BLaER1 treated with 17β-estradiol and CSF1 and Interleukin-3, amounts not matched to agents 10 nM and 100 nM (cell line): ENCODE measurements around the gene NEK1.
A peak's percentile ranks its signal among the peaks of the same experiment; 100 is the strongest.
"Not testable (repeated sequence)": the region's sequence is repeated elsewhere in the genome, so short reads cannot be mapped to it uniquely, and the experiment has no call there.

Experiments
- H3K27ac ChIP-seq, 11 experiments: shearing (Covaris generic); formaldehyde crosslinking; 2 replicates each; pipeline ENCODE4 v1.8.1; 2022
- H3K27me3 ChIP-seq, 11 experiments: shearing (Covaris generic); formaldehyde crosslinking; 2 replicates each; pipeline ENCODE4 v1.8.1; 2022
- H3K36me3 ChIP-seq, 11 experiments: shearing (Covaris generic); formaldehyde crosslinking; 2 replicates each; pipeline ENCODE4 v1.8.1; 2022
- H3K4me1 ChIP-seq, 10 experiments: shearing (Covaris generic); formaldehyde crosslinking; 2 replicates each; pipeline ENCODE4 v1.8.1; 2022
- H3K4me2 ChIP-seq, 11 experiments: shearing (Covaris generic); formaldehyde crosslinking; 2 replicates each; pipeline ENCODE4 v1.8.1; 2022
- H3K4me3 ChIP-seq, 10 experiments: shearing (Covaris generic); formaldehyde crosslinking; 2 replicates each; pipeline ENCODE4 v1.8.1; 2022
- H3K9ac ChIP-seq, 11 experiments: shearing (Covaris generic); formaldehyde crosslinking; 2 replicates each; pipeline ENCODE4 v1.8.1; 2022
- H3K9me3 ChIP-seq, 11 experiments: shearing (Covaris generic); formaldehyde crosslinking; replicated peaks in 1 of 11; 2 replicates each; pipeline ENCODE4 v1.8.1; 2022
- H4K20me1 ChIP-seq, 11 experiments: shearing (Covaris generic); formaldehyde crosslinking; 2 replicates each; pipeline ENCODE4 v1.8.1; 2022
- Cebpa-rat ChIP-seq, 11 experiments: shearing (Covaris generic); IDR thresholded peaks; 2 replicates each; pipeline ENCODE4 v1.8.1; 2022

Gene NEK1

GRCh38 chr4:169567916-169568315 is 44.5 kb downstream of the NEK1 start:
- H3K4me1 ChIP-seq = peaks cover 0 to 13% (median 6%) of the 10 kb centered on the region in 10 experiments; a peak in 11 of 20 replicates
- H3K9me3 ChIP-seq = peaks cover 0 to 7% (median 4%) of the 10 kb centered on the region in 11 experiments; a peak in 10 of 22 replicates
- no peak overlapping the region for H3K9ac ChIP-seq
- no peak overlapping the region for H3K4me2 ChIP-seq
- H3K4me3 ChIP-seq = no peak overlapping the region
- no peaks in the 10 kb centered on the region for H3K27me3 ChIP-seq
- no peak overlapping the region for H3K27ac ChIP-seq
- peaks cover 0 to 16% (median 0%) of the 10 kb centered on the region in 11 experiments; a peak in 10 of 22 replicates for H3K36me3 ChIP-seq
- TF ChIP-seq Cebpa-rat (IDR thresholded peaks at IDR 0.05) = no peak
- H4K20me1 ChIP-seq = no peaks in the 10 kb centered on the region

DNA sequence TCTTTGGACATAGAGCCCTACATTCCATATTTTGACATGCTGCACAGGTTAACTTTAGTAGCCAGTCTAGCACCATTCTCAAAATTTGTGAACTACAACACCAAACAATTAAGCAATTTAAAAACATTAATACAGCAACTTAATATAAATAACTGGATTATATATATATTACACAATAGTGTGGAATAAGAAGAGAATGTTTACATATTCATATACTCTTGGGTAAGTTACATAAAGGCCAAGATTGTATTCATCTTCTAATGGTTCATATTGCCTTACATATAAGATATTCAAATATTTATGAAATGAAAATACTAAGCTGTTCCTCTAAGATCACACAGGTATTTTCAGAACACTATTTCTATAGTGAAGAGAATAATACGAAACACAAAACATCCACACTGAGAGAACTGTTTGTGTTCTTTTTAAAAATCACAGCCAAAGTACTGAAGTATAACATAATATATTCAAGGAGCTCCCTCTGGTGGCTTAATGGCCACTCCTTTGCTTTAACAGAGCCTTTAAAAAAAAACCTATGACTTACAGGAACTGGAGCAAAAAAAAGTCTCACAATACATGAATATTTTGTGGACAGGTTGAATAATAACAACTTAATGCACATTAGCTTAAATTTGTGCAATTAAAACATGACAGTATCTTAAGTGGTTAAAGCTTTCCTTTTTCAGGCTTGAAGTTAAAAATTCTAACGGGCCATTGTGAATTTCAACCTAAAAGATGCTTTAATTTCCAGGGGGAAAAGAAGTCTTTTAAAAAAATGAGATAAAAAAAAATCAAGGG is 46.2 kb downstream of the NEK1 start:
- no peaks in the 10 kb centered on the region for H4K20me1 ChIP-seq
- no peak overlapping the region for H3K9ac ChIP-seq
- no peak overlapping the region for H3K4me3 ChIP-seq
- peaks cover 0 to 7% (median 3%) of the 10 kb centered on the region in 11 experiments; a peak in 9 of 22 replicates for H3K9me3 ChIP-seq
- peaks cover 0 to 10% (median 6%) of the 10 kb centered on the region in 10 experiments; a peak in 11 of 20 replicates for H3K4me1 ChIP-seq
- H3K27me3 ChIP-seq = no peaks in the 10 kb centered on the region
- H3K36me3 ChIP-seq = peaks cover 0 to 2% (median 0%) of the 10 kb centered on the region in 11 experiments; a peak in 5 of 22 replicates
- no peak overlapping the region for H3K27ac ChIP-seq
- no peak for TF ChIP-seq Cebpa-rat (IDR thresholded peaks at IDR 0.05)
- H3K4me2 ChIP-seq = peak overlapping the region in 6 of 11 experiments; percentile 25 to 55 (median 36); a peak in 7 of 22 replicates

- no peak for TF ChIP-seq Cebpa-rat (IDR thresholded peaks at IDR 0.05)
- Histone ChIP-seq H3K9me3 (peaks cover 0 to 6% (median 3%) of the 10 kb centered on the region in 11 experiments; a peak in 9 of 22 replicates), H3K4me1 (peaks cover 0 to 10% (median 6%) of the 10 kb centered on the region in 10 experiments; a peak in 11 of 20 replicates), H3K4me2 (peak overlapping the region in 6 of 11 experiments; percentile 25 to 55 (median 36); a peak in 9 of 22 replicates), H3K36me3 (no peaks in the 10 kb centered on the region; a peak in 1 of 22 replicates), H3K4me3 (no peak overlapping the region), H3K9ac (no peak overlapping the region), H3K27me3 (no peaks in the 10 kb centered on the region), H4K20me1 (no peaks in the 10 kb centered on the region), H3K27ac (no peak overlapping the region)
Observed at GRCh38 chr4:169565606-169566005, 46.8 kb downstream of the NEK1 start.

GRCh38 chr4:169557061-169557636 is 55.2 kb downstream of the NEK1 start:
- Histone ChIP-seq H3K4me2 (no peak overlapping the region), H3K4me1 (no peaks in the 10 kb centered on the region), H3K4me3 (no peak overlapping the region), H3K27me3 (no peaks in the 10 kb centered on the region), H3K36me3 (peaks cover 4 to 30% (median 18%) of the 10 kb centered on the region in 11 experiments; a peak in 14 of 22 replicates), H3K27ac (no peak overlapping the region), H4K20me1 (no peaks in the 10 kb centered on the region), H3K9me3 (peaks cover 0 to 15% (median 6%) of the 10 kb centered on the region in 11 experiments; a peak in 5 of 22 replicates), H3K9ac (no peak overlapping the region)
- no peak for TF ChIP-seq Cebpa-rat (IDR thresholded peaks at IDR 0.05)

DNA sequence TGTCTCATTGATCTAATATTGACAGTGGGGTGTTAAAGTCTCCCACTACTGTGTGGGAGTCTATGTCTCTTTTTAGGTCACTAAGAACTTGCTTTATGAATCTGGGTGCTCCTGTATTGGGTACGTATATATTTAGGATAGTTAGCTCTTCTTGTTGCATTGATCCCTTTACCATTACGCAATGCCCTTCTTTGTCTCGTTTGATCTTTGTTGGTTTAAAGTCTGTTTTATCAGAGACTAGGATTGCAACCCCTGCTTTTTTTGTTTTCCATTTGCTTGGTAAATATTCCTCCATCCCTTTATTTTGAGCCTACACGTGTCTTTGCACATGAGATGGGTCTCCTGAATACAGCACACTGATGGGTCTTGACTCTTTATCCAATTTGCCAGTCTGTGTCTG is 65.8 kb downstream of the NEK1 start:
- not testable (repeated sequence) for H3K4me1 ChIP-seq, H3K27ac ChIP-seq, H4K20me1 ChIP-seq, H3K4me3 ChIP-seq, H3K9ac ChIP-seq, H3K27me3 ChIP-seq, H3K4me2 ChIP-seq
- H3K36me3 ChIP-seq = peaks cover 16 to 43% (median 25%) of the 10 kb centered on the region in 11 experiments
- peaks cover 43 to 68% (median 55%) of the 10 kb centered on the region in 11 experiments for H3K9me3 ChIP-seq

GRCh38 chr4:169540774-169541173 is 71.6 kb downstream of the NEK1 start:
- peaks cover 0 to 7% (median 4%) of the 10 kb centered on the region in 11 experiments; a peak in 12 of 22 replicates for H3K36me3 ChIP-seq
- H3K27ac ChIP-seq = no peak overlapping the region
- H3K4me2 ChIP-seq = no peak overlapping the region
- no peaks in the 10 kb centered on the region for H4K20me1 ChIP-seq
- peaks cover 0 to 22% (median 12%) of the 10 kb centered on the region in 11 experiments; a peak in 12 of 22 replicates for H3K9me3 ChIP-seq
- H3K4me3 ChIP-seq = no peak overlapping the region
- H3K4me1 ChIP-seq = no peaks in the 10 kb centered on the region
- H3K9ac ChIP-seq = no peak overlapping the region
- no peaks in the 10 kb centered on the region for H3K27me3 ChIP-seq
- no peak for TF ChIP-seq Cebpa-rat (IDR thresholded peaks at IDR 0.05)

GRCh38 chr4:169530048-169530447 is 82.3 kb downstream of the NEK1 start:
- H3K9me3 ChIP-seq = no peaks in the 10 kb centered on the region
- no peaks in the 10 kb centered on the region; a peak in 1 of 22 replicates for H4K20me1 ChIP-seq
- no peak overlapping the region for H3K4me2 ChIP-seq
- H3K36me3 ChIP-seq = peaks cover 8 to 42% (median 26%) of the 10 kb centered on the region in 11 experiments; a peak in 19 of 22 replicates
- H3K27ac ChIP-seq = no peak overlapping the region
- no peak overlapping the region for H3K4me3 ChIP-seq
- H3K27me3 ChIP-seq = no peaks in the 10 kb centered on the region
- no peak overlapping the region for H3K9ac ChIP-seq
- no peak for TF ChIP-seq Cebpa-rat (IDR thresholded peaks at IDR 0.05)
- no peaks in the 10 kb centered on the region for H3K4me1 ChIP-seq

DNA sequence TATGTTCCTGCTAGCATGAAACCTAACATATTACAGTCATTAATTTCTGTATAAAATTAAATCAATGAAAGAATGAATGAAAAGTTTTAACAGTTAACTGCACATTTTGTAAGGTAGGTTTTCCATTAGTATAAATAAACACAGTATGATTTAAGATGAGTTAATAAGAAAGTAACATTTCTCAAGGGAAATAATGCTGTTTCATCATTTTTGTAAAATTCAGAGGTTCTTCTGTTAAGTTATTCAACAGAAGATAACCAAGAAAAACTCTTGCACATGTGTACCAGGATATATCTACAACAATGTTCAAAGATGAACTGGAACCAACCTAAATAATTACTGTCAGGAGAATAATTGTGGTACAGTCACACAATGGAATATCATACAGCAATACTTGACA is 88.6 kb downstream of the NEK1 start:
- H3K9me3 ChIP-seq = peaks cover 0 to 21% (median 13%) of the 10 kb centered on the region in 11 experiments; a peak in 15 of 22 replicates
- no peak overlapping the region for H3K9ac ChIP-seq
- no peaks in the 10 kb centered on the region for H4K20me1 ChIP-seq
- no peak overlapping the region for H3K4me3 ChIP-seq
- no peak overlapping the region for H3K27ac ChIP-seq
- H3K4me1 ChIP-seq = no peaks in the 10 kb centered on the region
- no peaks in the 10 kb centered on the region for H3K27me3 ChIP-seq
- TF ChIP-seq Cebpa-rat (IDR thresholded peaks at IDR 0.05) = no peak
- H3K4me2 ChIP-seq = no peak overlapping the region
- peaks cover 0 to 27% (median 17%) of the 10 kb centered on the region in 11 experiments; a peak in 15 of 22 replicates for H3K36me3 ChIP-seq

- H3K4me2 ChIP-seq = no peak overlapping the region
- H3K27me3 ChIP-seq = no peaks in the 10 kb centered on the region
- no peaks in the 10 kb centered on the region for H4K20me1 ChIP-seq
- H3K4me1 ChIP-seq = no peaks in the 10 kb centered on the region
- peaks cover 0 to 19% (median 7%) of the 10 kb centered on the region in 11 experiments; a peak in 10 of 22 replicates for H3K36me3 ChIP-seq
- no peak for TF ChIP-seq Cebpa-rat (IDR thresholded peaks at IDR 0.05)
- no peak overlapping the region for H3K27ac ChIP-seq
- no peak overlapping the region for H3K4me3 ChIP-seq
- H3K9ac ChIP-seq = no peak overlapping the region
- H3K9me3 ChIP-seq = no peaks in the 10 kb centered on the region
Observed at GRCh38 chr4:169510617-169511016, 101.8 kb downstream of the NEK1 start.
